Mesendoderm (in vitro differentiated cells): ENCODE data around the gene ENDOV.

ENCODE experiments used
- DNase-seq: peaks from one replicate; pipeline ENCODE4 v3.0.0; 2013
- H2AK5ac ChIP-seq: 2 replicates; pipeline ENCODE4 v1.6.1; 2013; ENCODE audit warnings: low read length, inconsistent platforms
- H2BK120ac ChIP-seq: 2 replicates; pipeline ENCODE4 v1.6.1; 2013; ENCODE audit warnings: low read depth, mild to moderate bottlenecking, low read length, moderate library complexity, mixed read lengths
- H2BK15ac ChIP-seq: replicated peaks from 2 replicates; pipeline ENCODE4 v1.6.1; 2013; ENCODE audit warnings: low read depth, mild to moderate bottlenecking, moderate library complexity
- H2BK5ac ChIP-seq: 2 replicates; pipeline ENCODE4 v1.6.1; 2013; ENCODE audit warnings: low read length, inconsistent platforms
- H3K18ac ChIP-seq: 2 replicates; pipeline ENCODE4 v1.6.1; 2013; ENCODE audit warnings: mild to moderate bottlenecking, low read length, mixed read lengths
- H3K23ac ChIP-seq: one replicate; pipeline ENCODE4 v1.6.1; 2013; ENCODE audit warnings: low read length
- H3K27ac ChIP-seq: 2 replicates; pipeline ENCODE4 v1.5.1; 2013; ENCODE audit warnings: low read depth, mild to moderate bottlenecking, inconsistent platforms, low read length, moderate library complexity
- H3K27me3 ChIP-seq: 2 replicates; pipeline ENCODE4 v1.6.1; 2013; ENCODE audit warnings: low read length, control low read depth, mild to moderate bottlenecking, inconsistent platforms; ENCODE audit not compliant: insufficient read depth, poor library complexity
- H3K36me3 ChIP-seq: 2 replicates; pipeline ENCODE4 v1.6.1; 2013; ENCODE audit warnings: low read length, inconsistent platforms; ENCODE audit not compliant: control insufficient read depth, insufficient read depth
- H3K4ac ChIP-seq: one replicate; pipeline ENCODE4 v1.6.1; 2013; ENCODE audit warnings: low read depth, mild to moderate bottlenecking, low read length, moderate library complexity
- H3K4me1 ChIP-seq: 2 replicates; pipeline ENCODE4 v1.6.1; 2013; ENCODE audit warnings: low read depth, low read length, inconsistent platforms; ENCODE audit not compliant: control insufficient read depth
- H3K4me2 ChIP-seq: 2 replicates; pipeline ENCODE4 v1.6.1; 2013; ENCODE audit warnings: low read length
- H3K4me3 ChIP-seq: 2 replicates; pipeline ENCODE4 v1.5.1; 2013; ENCODE audit warnings: mild to moderate bottlenecking, low read length
- H3K56ac ChIP-seq: one replicate; pipeline ENCODE4 v1.6.1; 2013; ENCODE audit warnings: low read length
- H3K79me1 ChIP-seq: 2 replicates; pipeline ENCODE4 v1.6.1; 2013; ENCODE audit warnings: low read length, inconsistent platforms
- H3K79me2 ChIP-seq: 2 replicates; pipeline ENCODE4 v1.6.1; 2013; ENCODE audit warnings: mild to moderate bottlenecking, low read length; ENCODE audit not compliant: control insufficient read depth, insufficient read depth
- H3K9ac ChIP-seq: 2 replicates; pipeline ENCODE4 v1.6.1; 2013; ENCODE audit warnings: low read length, inconsistent platforms
- H4K5ac ChIP-seq: one replicate; pipeline ENCODE4 v1.6.1; 2013; ENCODE audit warnings: low read length
- H4K8ac ChIP-seq: one replicate; pipeline ENCODE4 v1.6.1; 2013; ENCODE audit warnings: low read depth, mild to moderate bottlenecking, control low read depth, low read length, moderate library complexity
- WGBS: extraction: QIAGEN DNeasy Blood & Tissue Kit; methylation state at CpG from one replicate; pipeline ENCODE4 v1.1.7; 2013; ENCODE audit warnings: low lambda C conversion rate, missing lambda C conversion rate; ENCODE audit not compliant: insufficient coverage; ENCODE audit errors: extremely low coverage; 5-methylcytosine and 5-hydroxymethylcytosine counted together

Gene ENDOV

DNA sequence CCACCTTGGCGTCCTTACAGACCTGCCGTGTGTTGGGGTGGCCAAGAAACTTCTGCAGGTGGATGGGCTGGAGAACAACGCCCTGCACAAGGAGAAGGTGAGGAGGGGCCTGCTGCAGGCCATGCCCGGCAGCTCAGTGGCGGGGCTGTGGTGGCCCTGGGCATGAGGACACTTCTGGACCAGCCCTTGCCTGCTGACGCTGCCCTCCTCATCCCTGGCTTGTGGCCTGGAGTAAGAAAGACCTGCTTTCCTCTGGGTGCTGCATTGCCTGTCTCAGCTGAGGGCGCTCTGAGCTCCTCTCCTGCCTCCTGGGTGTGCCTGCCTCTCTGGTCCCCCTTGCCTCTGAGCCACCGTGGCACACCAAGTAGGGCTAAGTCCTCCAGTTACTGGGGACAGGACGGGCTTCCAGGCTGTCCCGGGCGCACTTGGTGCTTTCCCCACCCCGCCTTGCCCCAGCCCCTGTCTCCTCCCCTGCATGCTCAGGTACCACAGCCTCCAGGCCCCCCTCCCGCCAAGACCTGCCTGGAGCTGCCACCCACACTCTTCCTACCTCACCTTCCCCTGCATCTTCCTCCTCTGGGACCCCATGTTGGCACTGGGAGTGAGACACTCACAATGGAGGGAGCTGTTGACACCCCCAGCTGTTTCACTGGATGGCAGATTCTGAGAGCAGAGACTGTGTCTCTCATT, 8.7 kb downstream of the ENDOV start:
- Histone ChIP-seq H2BK5ac (no peak overlapping the region), H3K79me1 (no peaks in the 10 kb centered on the region), H3K18ac (no peak overlapping the region), H3K4ac (no peak overlapping the region), H4K5ac (no peak overlapping the region), H3K27ac (no peak overlapping the region), H2BK15ac (no peak overlapping the region), H3K9ac (no peak overlapping the region), H3K79me2 (no peaks in the 10 kb centered on the region), H3K56ac (no peak overlapping the region), H3K4me3 (no peak overlapping the region), H4K8ac (no peak overlapping the region), H3K23ac (no peak overlapping the region), H2AK5ac (no peak overlapping the region), H3K4me2 (no peak overlapping the region), H2BK120ac (no peak overlapping the region), H3K36me3 (no peaks in the 10 kb centered on the region), H3K27me3 (no peaks in the 10 kb centered on the region), H3K4me1 (no peaks in the 10 kb centered on the region)
- no CpG with 5 or more reads among the region's 13 CpGs for WGBS
- no peak for DNase-seq

DNA sequence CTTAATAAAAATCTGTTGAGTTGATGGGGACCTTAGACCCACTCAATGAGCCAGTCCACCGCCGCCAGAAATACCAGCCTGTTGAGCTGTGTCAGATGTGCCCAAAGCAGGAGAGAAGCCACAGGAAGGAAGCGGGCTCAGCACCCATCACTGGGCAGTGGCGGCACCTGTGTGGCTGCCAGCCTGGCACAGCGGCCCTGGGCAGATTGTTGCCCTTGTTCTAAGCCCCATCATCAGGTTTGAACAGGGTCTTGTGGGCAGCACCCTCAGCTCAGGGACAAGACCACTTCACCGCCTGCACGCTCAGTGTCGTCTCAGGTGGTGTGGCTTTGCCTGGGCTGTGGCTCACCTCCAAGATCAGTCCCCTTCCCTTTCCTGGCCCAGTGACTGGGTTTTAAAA, 9.3 kb downstream of the ENDOV start:
- Histone ChIP-seq H4K8ac (no peak overlapping the region), H2BK5ac (no peak overlapping the region), H3K27me3 (no peaks in the 10 kb centered on the region), H3K18ac (no peak overlapping the region), H3K27ac (no peak overlapping the region), H3K4ac (no peak overlapping the region), H3K36me3 (no peaks in the 10 kb centered on the region), H3K4me3 (no peak overlapping the region), H3K79me1 (no peaks in the 10 kb centered on the region), H3K23ac (no peak overlapping the region), H3K4me1 (no peaks in the 10 kb centered on the region), H2AK5ac (no peak overlapping the region), H3K56ac (no peak overlapping the region), H3K4me2 (no peak overlapping the region), H2BK120ac (no peak overlapping the region), H3K9ac (no peak overlapping the region), H4K5ac (no peak overlapping the region), H2BK15ac (no peak overlapping the region), H3K79me2 (no peaks in the 10 kb centered on the region)
- no peak for DNase-seq
- WGBS = no CpG with 5 or more reads among the region's 8 CpGs

DNA sequence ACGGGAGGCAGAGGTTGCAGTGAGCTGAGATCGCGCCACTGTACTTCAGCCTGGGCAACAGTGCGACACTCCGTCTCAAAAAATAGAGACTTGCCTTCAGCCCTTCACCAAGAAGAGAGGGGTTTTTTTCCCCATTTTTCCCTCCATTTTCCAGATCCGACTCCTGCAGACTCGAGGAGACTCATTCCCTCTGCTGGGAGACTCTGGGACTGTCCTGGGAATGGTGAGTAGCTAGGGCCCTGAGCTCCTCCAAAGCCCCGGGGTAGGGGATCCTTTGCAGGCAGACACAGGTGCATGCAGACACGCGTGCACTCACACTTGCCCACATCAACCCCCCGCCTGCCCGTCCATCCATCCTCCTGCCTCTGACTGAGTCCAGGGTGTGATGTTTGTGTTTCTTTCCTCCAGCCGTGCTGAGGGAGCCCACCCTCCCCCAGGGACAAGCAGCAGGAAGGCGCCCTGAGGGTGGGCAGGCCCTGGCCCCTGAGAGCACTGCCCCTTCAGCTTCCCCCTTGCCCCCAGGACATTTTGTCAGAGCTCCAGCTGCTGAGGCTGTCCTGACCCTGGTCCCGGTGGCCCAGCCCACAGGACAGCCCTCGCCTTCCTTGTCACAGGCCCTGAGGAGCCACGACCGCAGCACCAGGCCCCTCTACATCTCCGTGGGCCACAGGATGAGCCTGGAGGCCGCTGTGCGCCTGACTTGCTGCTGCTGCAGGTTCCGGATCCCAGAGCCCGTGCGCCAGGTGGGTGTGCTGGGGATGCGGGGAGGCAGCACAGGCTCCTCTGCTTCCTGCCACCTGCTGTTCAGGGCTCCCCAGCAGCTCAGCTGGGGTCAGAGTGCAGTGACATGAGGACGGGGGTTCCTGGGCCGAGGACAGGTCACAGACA, 10.2 kb downstream of the ENDOV start:
- no peak overlapping the region for H3K4me2 ChIP-seq

DNA sequence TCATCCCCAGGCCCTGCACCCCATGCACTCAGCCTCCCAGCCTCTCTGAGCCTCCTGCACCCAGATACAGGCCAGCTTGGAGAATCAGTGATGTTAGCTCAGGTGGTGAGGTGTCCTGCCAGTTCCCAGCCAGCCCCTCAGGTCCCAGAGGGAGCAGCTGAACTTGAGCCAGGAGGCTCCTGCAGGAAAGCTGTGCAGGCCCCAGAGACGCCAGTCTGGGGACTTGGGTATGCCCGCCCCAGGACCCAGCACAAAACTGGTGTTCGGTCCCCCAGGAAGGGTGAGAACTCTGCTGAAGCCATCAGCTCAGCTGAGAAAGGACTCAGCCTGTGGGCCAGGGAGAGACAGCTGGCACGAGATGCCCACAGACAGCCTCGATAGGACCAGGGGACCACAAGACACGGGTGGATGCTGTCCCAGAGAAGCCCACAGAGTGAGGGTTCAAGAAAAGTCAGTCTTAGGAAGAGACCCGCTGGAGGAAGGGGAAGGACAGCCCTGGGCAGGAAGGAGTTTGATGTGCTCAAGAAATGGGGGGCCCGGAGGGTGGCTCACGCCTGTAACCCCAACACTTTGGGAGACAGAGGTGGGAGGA, 11.0 kb downstream of the ENDOV start:
- no peaks in the 10 kb centered on the region for H3K4me1 ChIP-seq
- no peak for DNase-seq
- H4K8ac ChIP-seq = no peak overlapping the region
- no peak overlapping the region for H4K5ac ChIP-seq
- no peak overlapping the region for H3K18ac ChIP-seq
- H3K56ac ChIP-seq = no peak overlapping the region
- H2BK15ac ChIP-seq = no peak overlapping the region
- no peaks in the 10 kb centered on the region for H3K36me3 ChIP-seq
- H3K27me3 ChIP-seq = no peaks in the 10 kb centered on the region
- H3K27ac ChIP-seq = no peak overlapping the region
- no peak overlapping the region for H3K23ac ChIP-seq
- H3K79me2 ChIP-seq = no peaks in the 10 kb centered on the region
- no peak overlapping the region for H3K4ac ChIP-seq
- H3K4me2 ChIP-seq = no peak overlapping the region
- H3K4me3 ChIP-seq = no peak overlapping the region
- H3K79me1 ChIP-seq = no peaks in the 10 kb centered on the region
- no peak overlapping the region for H2AK5ac ChIP-seq
- H2BK5ac ChIP-seq = no peak overlapping the region
- WGBS = no CpG with 5 or more reads among the region's 9 CpGs
- no peak overlapping the region for H3K9ac ChIP-seq
- H2BK120ac ChIP-seq = no peak overlapping the region

More for the DNA sequence above, 10.2 kb downstream of the ENDOV start:
- H3K56ac ChIP-seq = no peak overlapping the region
- H3K27ac ChIP-seq = no peak overlapping the region
- no peak overlapping the region for H4K5ac ChIP-seq
- H3K4ac ChIP-seq = no peak overlapping the region
- no peaks in the 10 kb centered on the region for H3K79me1 ChIP-seq
- H3K9ac ChIP-seq = no peak overlapping the region
- H3K79me2 ChIP-seq = no peaks in the 10 kb centered on the region
- H3K27me3 ChIP-seq = no peaks in the 10 kb centered on the region
- H2BK5ac ChIP-seq = no peak overlapping the region
- H3K4me3 ChIP-seq = no peak overlapping the region
- no peak overlapping the region for H3K23ac ChIP-seq
- no peak overlapping the region for H2BK15ac ChIP-seq
- DNase-seq = peak; percentile 52
- no peaks in the 10 kb centered on the region for H3K36me3 ChIP-seq
- no peak overlapping the region for H2AK5ac ChIP-seq
- H3K4me1 ChIP-seq = no peaks in the 10 kb centered on the region
- no CpG with 5 or more reads among the region's 27 CpGs for WGBS
- H3K18ac ChIP-seq = no peak overlapping the region
- no peak overlapping the region for H4K8ac ChIP-seq
- no peak overlapping the region for H2BK120ac ChIP-seq

DNA sequence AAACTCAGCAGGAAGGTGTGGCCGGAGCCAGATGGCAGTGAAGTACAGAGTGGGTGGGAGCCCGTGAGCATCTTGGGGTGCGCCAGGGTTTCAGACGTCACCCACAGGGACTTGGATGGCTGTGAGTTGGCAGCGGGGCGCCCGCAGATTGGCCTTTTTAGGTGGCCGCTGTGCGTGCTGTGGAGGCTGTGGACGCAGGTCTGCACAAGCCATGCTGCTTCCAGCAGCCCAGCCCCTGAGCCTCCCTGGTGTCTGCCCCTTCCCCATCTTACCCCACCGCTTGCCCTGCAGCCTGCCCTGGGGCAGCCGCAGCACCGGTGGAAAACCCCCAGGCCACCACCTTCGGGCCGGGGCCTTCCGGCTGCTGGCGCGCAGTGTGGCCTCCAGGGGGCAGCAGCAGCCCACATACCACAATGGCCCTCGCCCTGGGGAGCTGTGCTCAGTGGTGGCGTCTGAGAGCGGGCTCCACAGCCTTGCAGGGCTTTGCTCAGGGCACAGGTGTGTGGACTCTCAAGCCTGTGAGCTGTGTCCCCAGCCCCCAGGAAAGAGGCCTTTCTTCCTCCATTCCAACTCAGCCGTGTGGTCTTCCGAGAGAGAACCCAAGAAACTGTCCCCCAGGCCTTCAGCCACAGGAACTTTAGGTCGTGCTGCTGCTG, 11.8 kb downstream of the ENDOV start:
- H3K27me3 ChIP-seq = no peaks in the 10 kb centered on the region
- no peak overlapping the region for H2AK5ac ChIP-seq
- no peak overlapping the region for H3K23ac ChIP-seq
- H3K27ac ChIP-seq = no peak overlapping the region
- H3K79me1 ChIP-seq = no peaks in the 10 kb centered on the region
- H2BK5ac ChIP-seq = no peak overlapping the region
- H3K4me3 ChIP-seq = no peak overlapping the region
- no peak overlapping the region for H2BK15ac ChIP-seq
- no peak overlapping the region for H2BK120ac ChIP-seq
- DNase-seq = peak; percentile 77
- H3K18ac ChIP-seq = no peak overlapping the region
- H3K4me1 ChIP-seq = no peaks in the 10 kb centered on the region
- no peak overlapping the region for H3K9ac ChIP-seq
- H4K8ac ChIP-seq = no peak overlapping the region
- no peaks in the 10 kb centered on the region for H3K36me3 ChIP-seq
- no CpG with 5 or more reads among the region's 24 CpGs for WGBS
- no peak overlapping the region for H3K4me2 ChIP-seq
- no peak overlapping the region for H3K56ac ChIP-seq
- H3K79me2 ChIP-seq = no peaks in the 10 kb centered on the region
- H3K4ac ChIP-seq = no peak overlapping the region
- no peak overlapping the region for H4K5ac ChIP-seq
